Right lung (tissue), 5 donors: ENCODE results near the gene PAX9. TPM values are rescaled to one million over a fixed set of nuclear protein-coding genes. Genes with fewer than 3 reads are reported as not detected.

ENCODE experiments used
- polyA plus RNA-seq, 5 donors: library from polyadenylated mRNA; unstranded; fragments of 120-200 nt; gene quantifications; one replicate each; pipeline versions ENCODE4 v1.2.1 to v1.2.3, GENCODE V29; 2013; ENCODE audit warnings: inconsistent platforms in 1 of 5, low replicate concordance in 1 of 5; ENCODE audit not compliant: insufficient read length in 5 of 5, insufficient read depth in 1 of 5

Gene PAX9
- polyA plus RNA-seq, 5 donors: 0.43 to 0.68 (median 0.56) TPM

Other genes starting within 250 kb of the PAX9 start
- 100 to 1,000 TPM; 116 to 157 (median 121) TPM for gene NKX2-1, start 141.6 kb upstream of the PAX9 start, polyA plus RNA-seq
- gene NKX2-8, start 79.2 kb upstream of the PAX9 start, polyA plus RNA-seq: under 1 TPM in 2 of 5 donors, not detected in 3; 0.11 to 0.51 TPM